Activated CD4-positive, alpha-beta T cell treated with anti-CD3 and anti-CD28 coated beads, Interleukin-2, amount 10 ng/mL, durations not matched to agents 24 days and 14 days (primary cell): Measurements from ENCODE around the gene C3orf22. TPM values are rescaled to one million over a fixed set of nuclear protein-coding genes. Genes with fewer than 3 reads are reported as not detected.

Source experiments
- DNase-seq: peaks from one replicate; pipeline ENCODE4 v3.0.0; 2022
- H3K27ac Mint-ChIP-seq: one replicate; pipeline ENCODE4 v1.8.0; 2022; ENCODE audit warnings: mild to moderate bottlenecking, mixed read lengths
- H3K27me3 Mint-ChIP-seq: one replicate; pipeline ENCODE4 v1.8.0; 2022; ENCODE audit warnings: mixed read lengths
- H3K36me3 Mint-ChIP-seq: one replicate; pipeline ENCODE4 v1.8.0; 2022; ENCODE audit warnings: low read depth, mild to moderate bottlenecking, mixed read lengths
- H3K4me1 Mint-ChIP-seq: one replicate; pipeline ENCODE4 v1.8.0; 2021; ENCODE audit warnings: mixed read lengths
- H3K4me3 Mint-ChIP-seq: one replicate; pipeline ENCODE4 v1.8.0; 2022; ENCODE audit warnings: mild to moderate bottlenecking, moderate library complexity, mixed read lengths
- H3K9me3 Mint-ChIP-seq: one replicate; pipeline ENCODE4 v1.8.0; 2021; ENCODE audit warnings: mixed read lengths
- intact Hi-C: fragments of 100-400 bp; cut with micrococcal nuclease; formaldehyde crosslinking; loops from one replicate; pipeline ENCODE4 v1.15.1; 2023
- total RNA-seq: library from RNA; stranded (reverse); gene quantifications from 2 replicates; pipeline ENCODE4 v1.2.3, GENCODE V29; 2022

The C3orf22 gene
- total RNA-seq, 1 donor from 2014 or later: not detected

GRCh38 chr3:126531051-126531330, 27.7 kb downstream of the C3orf22 start:
- Mint-ChIP-seq H3K4me1 (peaks cover 2% of the 10 kb centered on the region), H3K27ac (no peak overlapping the region), H3K9me3 (no peaks in the 10 kb centered on the region), H3K4me3 (no peak overlapping the region), H3K27me3 (peaks cover 15% of the 10 kb centered on the region), H3K36me3 (no peaks in the 10 kb centered on the region)
- intact Hi-C loops: no loop called here
- DNase-seq: no peak

- H3K27ac Mint-ChIP-seq: no peak overlapping the region
Observed at GRCh38 chr3:126530171-126531050, 28.3 kb downstream of the C3orf22 start.

GRCh38 chr3:126529585-126530170, 29.1 kb downstream of the C3orf22 start:
- peaks cover 17% of the 10 kb centered on the region for H3K27me3 Mint-ChIP-seq
- intact Hi-C loops: no loop called here
- no peaks in the 10 kb centered on the region for H3K9me3 Mint-ChIP-seq
- peaks cover 2% of the 10 kb centered on the region for H3K4me1 Mint-ChIP-seq
- no peaks in the 10 kb centered on the region for H3K36me3 Mint-ChIP-seq
- H3K27ac Mint-ChIP-seq: no peak overlapping the region
- H3K4me3 Mint-ChIP-seq: no peak overlapping the region
- DNase-seq: no peak

More at GRCh38 chr3:126530171-126531050, 28.3 kb downstream of the C3orf22 start:
- DNase-seq: no peak
- intact Hi-C loops: no loop called here
- Mint-ChIP-seq H3K36me3 (no peaks in the 10 kb centered on the region), H3K27me3 (peaks cover 15% of the 10 kb centered on the region), H3K4me1 (peaks cover 2% of the 10 kb centered on the region), H3K9me3 (no peaks in the 10 kb centered on the region), H3K4me3 (no peak overlapping the region)

- Mint-ChIP-seq H3K4me1 (peaks cover 2% of the 10 kb centered on the region), H3K36me3 (no peaks in the 10 kb centered on the region), H3K4me3 (no peak overlapping the region), H3K9me3 (no peaks in the 10 kb centered on the region), H3K27me3 (peaks cover 18% of the 10 kb centered on the region), H3K27ac (no peak overlapping the region)
- intact Hi-C loops: no loop called here
- DNase-seq: no peak
Observed at GRCh38 chr3:126528800-126529541, 29.8 kb downstream of the C3orf22 start.

- H3K27me3 Mint-ChIP-seq: peaks cover 14% of the 10 kb centered on the region
- H3K36me3 Mint-ChIP-seq: no peaks in the 10 kb centered on the region
- H3K4me1 Mint-ChIP-seq: peaks cover 2% of the 10 kb centered on the region
- H3K4me3 Mint-ChIP-seq: no peak overlapping the region
- no peak overlapping the region for H3K27ac Mint-ChIP-seq
- intact Hi-C loops: no loop called here
- H3K9me3 Mint-ChIP-seq: no peaks in the 10 kb centered on the region
- DNase-seq: no peak
Observed at GRCh38 chr3:126528419-126528799, 30.3 kb downstream of the C3orf22 start.

- Mint-ChIP-seq H3K36me3 (no peaks in the 10 kb centered on the region), H3K4me3 (no peak overlapping the region), H3K9me3 (no peaks in the 10 kb centered on the region), H3K27ac (no peak overlapping the region), H3K4me1 (peaks cover 2% of the 10 kb centered on the region), H3K27me3 (peaks cover 21% of the 10 kb centered on the region)
- intact Hi-C loops: no loop called here
- no peak for DNase-seq
Observed at GRCh38 chr3:126527455-126528211, 31.1 kb downstream of the C3orf22 start.

- Mint-ChIP-seq H3K9me3 (no peaks in the 10 kb centered on the region), H3K4me1 (peaks cover 2% of the 10 kb centered on the region), H3K36me3 (no peaks in the 10 kb centered on the region), H3K4me3 (no peak overlapping the region), H3K27me3 (peaks cover 18% of the 10 kb centered on the region), H3K27ac (no peak overlapping the region)
- intact Hi-C loops: no loop called here
- no peak for DNase-seq
Observed at GRCh38 chr3:126527006-126527405, 31.7 kb downstream of the C3orf22 start.

- no peak overlapping the region for H3K4me3 Mint-ChIP-seq
- no peaks in the 10 kb centered on the region for H3K9me3 Mint-ChIP-seq
- DNase-seq: no peak
- intact Hi-C loops: no loop called here
- H3K4me1 Mint-ChIP-seq: peaks cover 2% of the 10 kb centered on the region
- no peak overlapping the region for H3K27ac Mint-ChIP-seq
- no peaks in the 10 kb centered on the region for H3K36me3 Mint-ChIP-seq
- H3K27me3 Mint-ChIP-seq: peaks cover 15% of the 10 kb centered on the region
Observed at GRCh38 chr3:126526668-126527005, 32.1 kb downstream of the C3orf22 start.

GRCh38 chr3:126525853-126526667, 32.7 kb downstream of the C3orf22 start:
- Mint-ChIP-seq H3K27me3 (peaks cover 15% of the 10 kb centered on the region), H3K4me3 (no peak overlapping the region), H3K9me3 (no peaks in the 10 kb centered on the region), H3K27ac (no peak overlapping the region), H3K36me3 (no peaks in the 10 kb centered on the region), H3K4me1 (peaks cover 2% of the 10 kb centered on the region)
- no peak for DNase-seq
- intact Hi-C loops: no loop called here

GRCh38 chr3:126525091-126525852, 33.5 kb downstream of the C3orf22 start:
- no peak for DNase-seq
- Mint-ChIP-seq H3K27me3 (peaks cover 15% of the 10 kb centered on the region), H3K36me3 (no peaks in the 10 kb centered on the region), H3K27ac (no peak overlapping the region), H3K9me3 (no peaks in the 10 kb centered on the region), H3K4me1 (peaks cover 2% of the 10 kb centered on the region), H3K4me3 (no peak overlapping the region)
- intact Hi-C loops: no loop called here

GRCh38 chr3:126524429-126524988, 34.2 kb downstream of the C3orf22 start:
- no peak for DNase-seq
- H3K27me3 Mint-ChIP-seq: peaks cover 15% of the 10 kb centered on the region
- H3K4me3 Mint-ChIP-seq: no peak overlapping the region
- H3K36me3 Mint-ChIP-seq: no peaks in the 10 kb centered on the region
- no peaks in the 10 kb centered on the region for H3K9me3 Mint-ChIP-seq
- H3K4me1 Mint-ChIP-seq: no peaks in the 10 kb centered on the region
- intact Hi-C loops: no loop called here
- no peak overlapping the region for H3K27ac Mint-ChIP-seq

GRCh38 chr3:126523745-126524428, 34.8 kb downstream of the C3orf22 start, which contains the start of gene CHST13:
Gene CHST13, plus strand, starts transcription at chr3:126524155. Its CDS starts 178 bp downstream, at chr3:126524333.
- no peak for DNase-seq
- H3K27me3 Mint-ChIP-seq: peaks cover 15% of the 10 kb centered on the region
- intact Hi-C loops: loop anchor here (2.0 kb wide), 1 partner anchor 931 kb away; no protein-coding TSS in a partner anchor
- no peaks in the 10 kb centered on the region for H3K36me3 Mint-ChIP-seq
- H3K27ac Mint-ChIP-seq: no peak within 1 kb of the TSS
- no peaks in the 10 kb centered on the region for H3K9me3 Mint-ChIP-seq
- no peak within 1 kb of the TSS for H3K4me3 Mint-ChIP-seq
- no peaks in the 10 kb centered on the region for H3K4me1 Mint-ChIP-seq
